ENCODE results near the gene SPATA13.

The SPATA13 gene

GRCh38 chr13:24232037-24232436 lies 71.5 kb downstream of the SPATA13 start:
- H3K4me3 ChIP-seq (ENCODE audit: low read depth, low read length) = no peak overlapping the region
- no peak for TF ChIP-seq CTCF (IDR thresholded peaks at IDR 0.05; ENCODE audit: low read depth, low read length, missing control alignments)
- DNase-seq (ENCODE audit: low read depth) = no peak

GRCh38 chr13:24232474-24232873 lies 72.0 kb downstream of the SPATA13 start:
- DNase-seq (ENCODE audit: low read depth) = no peak
- no peak overlapping the region for H3K4me3 ChIP-seq (ENCODE audit: low read depth, low read length)
- TF ChIP-seq CTCF (IDR thresholded peaks at IDR 0.05; ENCODE audit: low read depth, low read length, missing control alignments) = no peak

GRCh38 chr13:24233351-24233901 lies 72.9 kb downstream of the SPATA13 start:
- DNase-seq (ENCODE audit: low read depth) = no peak
- H3K4me3 ChIP-seq (ENCODE audit: low read depth, low read length) = no peak overlapping the region
- TF ChIP-seq CTCF (IDR thresholded peaks at IDR 0.05; ENCODE audit: low read depth, low read length, missing control alignments) = no peak

GRCh38 chr13:24234200-24234915 lies 73.8 kb downstream of the SPATA13 start:
- TF ChIP-seq CTCF (IDR thresholded peaks at IDR 0.05; ENCODE audit: low read depth, low read length, missing control alignments) = no peak
- H3K4me3 ChIP-seq (ENCODE audit: low read depth, low read length) = no peak overlapping the region
- no peak for DNase-seq (ENCODE audit: low read depth)

GRCh38 chr13:24237356-24237755 lies 76.8 kb downstream of the SPATA13 start:
- no peak overlapping the region for H3K4me3 ChIP-seq (ENCODE audit: low read depth, low read length)
- DNase-seq (ENCODE audit: low read depth) = no peak
- no peak for TF ChIP-seq CTCF (IDR thresholded peaks at IDR 0.05; ENCODE audit: low read depth, low read length, missing control alignments)

GRCh38 chr13:24241336-24241735 lies 80.8 kb downstream of the SPATA13 start:
- no peak overlapping the region for H3K4me3 ChIP-seq (ENCODE audit: low read depth, low read length)
- TF ChIP-seq CTCF (IDR thresholded peaks at IDR 0.05; ENCODE audit: low read depth, low read length, missing control alignments) = no peak
- no peak for DNase-seq (ENCODE audit: low read depth)

GRCh38 chr13:24242100-24242499 lies 81.6 kb downstream of the SPATA13 start:
- no peak for TF ChIP-seq CTCF (IDR thresholded peaks at IDR 0.05; ENCODE audit: low read depth, low read length, missing control alignments)
- no peak for DNase-seq (ENCODE audit: low read depth)
- H3K4me3 ChIP-seq (ENCODE audit: low read depth, low read length) = no peak overlapping the region
